HG03378 (cell line): ENCODE results near the gene DDI2.
"Not testable (repeated sequence)": the region's sequence is repeated elsewhere in the genome, so short reads cannot be mapped to it uniquely, and the experiment has no call there.

Experiments
- ATAC-seq: cut with Tn5 transposase; IDR thresholded peaks from one replicate; pipeline ENCODE4 v1.9.1; 2021; ENCODE audit warnings: mild to moderate bottlenecking, moderate library complexity; ENCODE audit not compliant: unreplicated experiment

The DDI2 gene

DNA sequence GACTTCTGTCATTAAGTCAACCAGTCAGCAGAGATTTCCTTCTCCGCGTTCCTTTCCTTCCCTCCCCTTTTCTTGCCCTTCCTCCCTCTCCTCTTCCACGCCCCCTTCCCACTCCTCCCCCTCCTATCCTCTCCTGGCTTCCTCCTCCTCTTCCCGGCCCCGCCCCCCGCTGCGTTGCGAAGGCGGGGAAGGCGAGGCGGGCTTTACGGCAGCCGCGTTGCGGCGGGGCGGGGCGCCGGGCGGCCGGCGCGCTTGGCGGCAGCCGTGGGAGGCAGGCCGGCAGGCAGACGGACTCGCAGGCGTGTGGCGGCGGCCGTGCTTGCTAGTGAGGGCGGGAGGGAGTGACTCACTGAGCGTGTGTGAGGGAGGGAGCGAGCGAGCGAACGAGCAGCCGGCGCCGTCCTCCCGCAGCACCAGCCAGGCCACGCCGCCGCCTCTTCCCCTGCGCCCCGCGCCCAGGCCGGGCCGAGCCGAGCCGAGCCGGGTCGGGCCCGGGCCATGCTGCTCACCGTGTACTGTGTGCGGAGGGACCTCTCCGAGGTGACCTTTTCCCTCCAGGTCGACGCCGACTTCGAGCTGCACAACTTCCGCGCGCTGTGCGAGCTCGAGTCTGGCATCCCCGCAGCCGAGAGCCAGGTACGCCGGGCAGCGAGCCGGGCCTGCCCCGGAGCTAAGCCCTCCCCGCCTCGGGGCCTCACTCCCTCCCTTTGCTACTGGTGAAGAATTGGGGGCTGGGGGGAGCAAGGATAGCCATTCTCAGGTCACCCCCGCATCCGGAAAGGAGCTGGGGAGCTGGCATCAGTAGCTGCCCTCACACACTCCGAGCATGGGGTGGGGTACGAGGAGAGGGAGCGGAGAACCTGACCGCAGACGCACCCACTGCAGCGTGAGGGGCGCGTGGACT, at the start of gene DDI2:
DDI2 (plus strand) TSS at position 286 of the 904 bp plus-strand sequence; CDS start at position 499, 213 bp downstream.
- ATAC-seq, result peak; percentile 50

DNA sequence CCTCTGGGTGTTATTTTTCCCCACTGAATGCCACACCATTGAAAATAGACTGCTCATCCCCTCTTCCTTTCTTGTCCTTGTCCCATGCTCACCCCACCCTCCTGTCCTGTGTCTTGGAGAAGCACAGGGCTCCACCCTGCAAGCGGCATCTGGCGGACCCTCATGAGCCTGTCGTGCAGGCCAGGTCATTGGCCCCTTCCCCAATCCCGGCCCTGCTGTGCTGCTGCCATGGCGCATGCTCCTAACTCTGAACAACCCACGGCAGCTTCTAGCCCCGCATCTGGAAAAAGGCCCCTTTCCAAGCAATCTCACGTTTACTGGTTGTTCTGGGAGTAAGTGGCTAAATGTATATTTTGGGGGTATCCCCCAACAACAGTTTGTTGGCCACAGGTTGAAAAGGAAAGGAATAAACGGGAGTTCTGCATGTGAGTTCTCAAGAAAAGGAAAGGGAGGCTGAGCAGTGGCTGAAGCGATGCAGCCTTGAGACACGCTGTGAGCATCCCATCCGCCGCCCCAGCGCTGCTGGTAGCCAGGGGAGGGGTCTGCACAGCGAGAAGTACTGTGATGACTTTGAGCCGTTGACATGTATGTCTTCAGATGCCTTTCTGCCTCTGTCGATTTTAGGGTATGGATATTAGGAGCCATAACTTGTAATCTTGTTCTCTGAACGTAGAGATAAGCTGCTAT, 48.7 kb upstream of the DDI2 start:
- no peak for ATAC-seq

DNA sequence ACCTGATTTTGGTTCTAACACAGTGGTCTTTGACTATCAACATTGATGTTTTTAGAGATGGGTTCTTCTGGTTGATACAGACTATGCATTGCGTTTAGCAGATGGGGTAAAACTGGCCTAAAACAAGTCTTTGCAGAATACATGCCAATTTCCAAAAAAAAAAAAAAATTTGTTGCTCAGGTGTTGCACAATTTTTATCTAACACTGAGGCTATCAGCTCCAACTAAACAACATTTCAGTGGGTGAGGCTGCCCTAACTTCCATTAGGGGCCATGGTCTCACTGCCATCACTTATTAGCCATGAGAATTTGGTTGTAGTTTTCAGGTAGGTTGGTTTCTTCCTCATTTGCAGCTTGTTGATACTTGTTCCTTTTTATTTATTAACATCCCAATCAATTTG, 46.4 kb upstream of the DDI2 start:
- no peak for ATAC-seq

DNA sequence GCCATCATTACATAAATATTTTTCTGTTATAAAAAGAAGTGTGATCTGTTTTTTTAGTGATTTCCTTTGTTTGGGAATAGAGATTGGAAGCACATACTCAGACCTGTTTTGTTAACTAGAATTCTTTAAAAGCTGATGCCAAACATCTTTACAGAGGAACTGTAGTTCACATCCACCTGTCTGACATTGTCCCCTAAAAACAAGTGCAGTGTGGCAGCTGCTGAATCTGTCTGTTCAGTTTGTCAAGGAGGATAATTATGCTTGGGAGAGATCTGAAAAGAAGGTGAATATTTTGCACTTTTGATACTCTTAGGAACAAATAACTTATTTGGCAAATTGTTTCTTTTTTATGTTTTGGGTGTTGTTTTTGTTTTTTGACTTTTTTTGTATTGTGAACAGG, 46.0 kb upstream of the DDI2 start:
- no peak for ATAC-seq

DNA sequence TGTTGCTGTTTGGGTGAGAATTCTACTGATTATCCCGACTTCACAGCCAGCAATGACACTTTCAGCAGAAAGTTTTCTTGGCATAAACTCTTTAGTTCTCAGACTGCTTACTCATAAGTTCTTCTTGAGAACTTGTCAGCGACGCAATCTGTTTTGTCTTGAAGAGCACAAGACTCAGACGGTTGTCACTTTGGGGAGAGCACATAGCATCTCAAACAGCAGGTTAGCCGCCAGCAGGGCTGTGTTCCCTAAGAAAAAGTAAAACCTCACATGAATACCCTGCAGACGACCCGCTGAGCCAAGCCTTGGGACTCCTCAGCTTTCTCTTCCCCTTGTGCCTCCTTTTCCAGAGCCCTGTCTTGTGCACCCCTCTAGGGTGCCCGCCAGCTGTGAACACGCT, 43.8 kb upstream of the DDI2 start:
- ATAC-seq, result no peak

DNA sequence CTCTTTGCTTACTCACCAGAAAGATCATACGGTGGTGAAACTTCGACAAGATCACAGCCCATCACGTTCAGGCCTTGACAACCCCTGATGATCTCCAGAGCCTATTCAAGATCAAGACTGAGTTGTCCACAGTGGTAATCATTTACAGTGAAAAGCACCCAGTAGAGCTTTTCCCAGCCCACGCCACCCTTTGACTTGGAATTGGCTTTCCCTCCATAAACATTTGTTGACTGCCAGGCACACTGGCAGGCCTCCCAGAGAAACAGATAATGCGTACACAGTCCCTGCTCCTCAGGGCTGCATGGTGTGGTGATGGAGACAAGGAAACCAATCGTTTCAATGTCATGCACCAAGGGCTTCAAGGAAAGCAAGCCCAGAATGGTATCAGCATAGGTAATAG, 42.5 kb upstream of the DDI2 start:
- ATAC-seq, result no peak

DNA sequence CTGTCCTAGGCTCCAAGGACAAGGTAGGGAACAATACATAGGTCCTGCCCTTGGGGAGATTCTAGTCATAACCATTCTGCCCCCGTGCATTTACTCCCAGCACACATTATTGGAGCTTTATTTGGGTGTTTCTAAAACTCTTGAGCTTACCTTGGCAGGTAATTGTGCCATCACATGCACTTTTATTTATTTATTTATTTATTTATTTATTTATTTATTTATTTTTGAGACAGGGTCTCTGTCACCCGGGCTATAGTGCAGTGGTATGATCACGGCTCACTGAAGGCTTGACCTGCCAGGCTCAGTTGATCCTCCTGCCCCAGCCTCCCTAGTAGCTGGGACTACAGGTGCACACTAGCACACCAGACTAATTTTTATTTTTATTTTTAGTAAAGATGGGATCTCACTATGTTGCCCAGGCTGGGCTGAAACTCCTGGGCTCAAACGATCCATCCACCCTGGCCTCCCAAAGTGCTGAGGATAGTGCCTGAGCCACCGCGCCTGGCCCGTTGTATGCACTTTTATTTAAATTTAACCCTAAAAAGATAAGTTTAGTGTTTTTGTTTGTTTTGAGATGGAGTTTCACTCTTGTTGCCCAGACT, 41.6 kb upstream of the DDI2 start:
- ATAC-seq, result no peak

DNA sequence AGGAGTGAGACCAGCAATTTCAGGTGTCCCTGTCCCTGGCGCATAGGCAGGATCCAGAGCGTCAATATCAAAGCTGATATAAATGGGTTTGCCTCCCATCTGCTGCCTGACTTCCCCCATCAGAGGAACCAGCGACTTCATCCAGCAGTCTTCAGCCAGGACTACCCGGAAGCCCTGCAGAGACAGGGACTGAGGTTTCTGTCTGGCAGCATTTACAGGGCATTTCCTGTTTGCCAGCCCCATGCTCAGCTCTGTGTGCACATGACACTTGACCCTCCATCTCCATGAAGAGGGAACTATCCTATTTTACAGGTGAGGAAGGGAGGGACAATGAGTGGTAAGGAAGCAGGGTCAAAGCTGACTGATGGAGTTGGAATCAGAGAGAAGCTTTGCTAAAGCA, 39.6 kb upstream of the DDI2 start:
- ATAC-seq, result no peak

DNA sequence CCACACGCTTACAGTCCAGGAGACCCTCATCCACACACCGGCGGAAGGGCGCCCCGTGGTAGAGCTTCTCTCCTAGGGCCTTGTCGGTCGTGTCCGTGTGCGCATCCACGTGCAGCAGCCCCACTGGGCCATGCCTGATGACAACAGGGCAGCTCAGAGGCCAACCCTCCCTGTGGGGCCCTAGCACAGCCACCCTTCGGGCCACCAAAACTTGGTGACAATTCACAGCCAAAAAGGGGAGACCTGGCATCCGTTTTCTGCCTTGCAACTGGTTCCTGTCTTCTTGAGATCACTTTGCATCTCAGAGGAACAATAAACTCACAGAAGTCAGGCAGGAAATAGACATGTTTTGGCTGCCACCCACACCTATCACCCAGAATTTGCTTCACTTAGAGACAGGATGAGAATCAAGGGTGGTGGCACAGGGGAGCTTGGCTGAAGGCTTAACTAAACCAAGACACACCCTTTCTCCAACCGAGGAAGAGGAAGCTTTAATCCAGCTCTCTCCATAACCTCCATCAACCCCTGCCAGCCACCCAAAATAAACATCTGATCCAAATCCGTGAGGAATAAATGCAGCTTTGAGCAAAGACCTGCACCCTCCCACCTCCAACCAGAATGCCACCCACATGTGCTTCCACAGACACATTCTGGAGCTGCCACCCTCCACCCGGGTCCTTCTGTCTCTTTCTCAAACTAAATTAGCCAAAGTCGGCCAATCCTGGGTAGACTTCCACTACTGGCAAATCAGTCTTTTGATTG, 38.2 kb upstream of the DDI2 start:
- ATAC-seq, result no peak

DNA sequence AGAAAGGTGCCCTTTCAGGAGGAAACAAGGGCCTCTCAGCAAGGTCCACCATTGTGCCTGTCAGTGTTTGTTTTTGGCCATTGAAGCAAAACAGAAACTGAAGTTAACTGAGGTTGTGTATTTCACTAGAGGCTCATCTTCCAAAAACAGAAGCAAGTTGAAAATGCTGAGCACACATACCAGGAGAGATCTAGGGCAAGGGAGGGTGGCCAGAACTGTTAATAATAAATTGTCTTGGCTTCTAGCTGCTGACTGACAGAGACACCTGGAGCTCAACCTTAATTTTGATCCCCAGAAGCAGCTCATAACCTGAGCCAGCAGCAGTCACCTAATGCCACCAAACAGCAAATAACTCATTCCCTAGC, 37.6 kb upstream of the DDI2 start:
- ATAC-seq, result no peak

DNA sequence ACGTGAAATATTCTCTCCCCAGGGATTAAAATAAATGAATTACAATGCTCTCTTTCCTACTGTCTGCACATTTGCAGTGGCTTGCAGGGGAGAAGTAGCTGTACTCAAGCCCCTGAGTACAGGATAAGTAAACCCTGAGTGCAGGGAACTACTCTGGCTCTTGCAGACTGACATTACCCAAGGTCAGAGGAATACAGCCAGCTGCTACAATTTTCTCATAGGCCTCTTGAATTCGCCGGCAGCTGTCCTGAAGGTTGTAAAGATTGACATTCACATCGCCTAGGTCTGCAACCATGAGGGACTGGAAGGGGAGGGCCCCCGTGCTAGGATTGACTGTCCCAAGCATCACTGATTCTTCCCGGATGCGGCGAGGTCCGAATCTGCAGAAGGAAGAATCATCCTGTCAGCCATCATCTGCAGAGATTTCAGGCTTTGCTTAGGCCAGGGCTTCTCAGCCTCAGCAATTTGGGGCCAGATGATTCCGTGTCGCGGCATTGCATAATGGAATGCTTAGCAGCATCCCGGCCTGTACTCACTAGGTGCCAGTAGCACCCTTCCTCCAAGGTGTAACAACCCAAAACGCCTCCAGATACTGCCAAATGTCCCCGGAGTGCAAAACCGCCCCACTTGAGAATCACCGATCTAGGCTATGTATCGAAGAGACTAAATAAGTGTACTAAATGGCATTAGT, 34.1 kb upstream of the DDI2 start:
- ATAC-seq, result no peak

DNA sequence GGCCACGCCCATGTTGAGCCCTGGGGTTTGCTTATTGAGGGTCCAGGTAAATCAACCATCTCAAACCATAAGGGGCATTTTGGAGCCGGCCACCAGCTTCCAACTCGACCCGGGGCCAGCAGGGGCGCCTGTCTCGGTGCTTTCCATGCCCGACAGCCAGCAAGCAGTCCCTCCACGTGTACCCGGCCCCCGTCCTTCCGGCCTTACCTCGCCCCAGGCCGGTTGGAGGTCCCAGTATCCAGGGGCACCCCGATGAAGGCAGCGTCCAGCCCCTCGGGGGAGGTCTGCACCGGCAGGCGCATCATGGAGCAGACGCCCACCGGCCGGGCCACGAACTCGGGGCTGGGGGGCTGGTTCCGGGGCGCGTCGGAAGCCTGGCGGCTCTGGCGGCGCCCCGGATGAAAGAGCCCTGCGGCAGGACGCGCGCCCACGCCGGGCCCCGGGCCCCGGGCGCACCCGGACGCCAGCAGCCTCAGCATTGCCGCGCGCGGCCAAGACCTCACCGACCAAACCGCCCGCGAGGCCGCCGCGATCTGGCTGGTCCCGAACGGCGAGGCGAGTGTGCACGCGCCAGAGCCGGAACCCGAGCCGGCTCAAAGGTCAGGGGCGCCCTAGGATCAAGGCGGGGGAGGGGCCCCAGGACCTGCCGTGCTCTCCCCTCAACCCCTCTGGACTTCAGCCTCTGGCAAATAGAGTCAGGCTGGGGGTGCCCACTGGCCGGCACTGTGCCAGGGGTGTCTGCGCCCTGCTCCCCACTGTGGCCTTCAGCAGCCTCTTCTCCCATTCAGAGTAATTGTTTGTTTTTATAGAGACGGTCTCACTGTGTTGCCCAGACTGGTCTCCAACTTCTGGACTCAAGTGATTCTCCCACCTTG, 32.5 kb upstream of the DDI2 start, which contains the start of gene AGMAT:
AGMAT (minus strand) TSS at position 563 of the 875 bp plus-strand sequence; CDS start at position 479, 84 bp downstream.
- ATAC-seq, result no peak

DNA sequence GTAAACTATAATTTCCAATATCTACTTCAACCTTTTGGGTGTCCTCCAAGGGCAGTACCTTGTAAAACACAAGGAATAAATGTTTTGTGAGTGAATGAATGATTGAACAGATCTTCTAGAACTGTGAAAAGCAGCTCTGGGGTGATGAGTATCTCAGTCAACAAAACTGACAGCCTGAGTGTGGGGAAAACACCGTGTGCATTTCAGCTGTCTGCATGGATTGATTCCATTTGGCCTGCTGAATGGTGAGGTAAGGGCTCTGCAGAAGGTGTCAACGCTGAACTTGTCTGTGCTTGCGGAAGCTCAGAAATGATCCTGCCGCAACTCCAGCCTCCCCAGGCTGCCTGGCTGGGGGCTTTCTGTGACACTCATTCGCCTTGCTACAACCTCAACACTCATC, 25.0 kb upstream of the DDI2 start:
- no peak for ATAC-seq

DNA sequence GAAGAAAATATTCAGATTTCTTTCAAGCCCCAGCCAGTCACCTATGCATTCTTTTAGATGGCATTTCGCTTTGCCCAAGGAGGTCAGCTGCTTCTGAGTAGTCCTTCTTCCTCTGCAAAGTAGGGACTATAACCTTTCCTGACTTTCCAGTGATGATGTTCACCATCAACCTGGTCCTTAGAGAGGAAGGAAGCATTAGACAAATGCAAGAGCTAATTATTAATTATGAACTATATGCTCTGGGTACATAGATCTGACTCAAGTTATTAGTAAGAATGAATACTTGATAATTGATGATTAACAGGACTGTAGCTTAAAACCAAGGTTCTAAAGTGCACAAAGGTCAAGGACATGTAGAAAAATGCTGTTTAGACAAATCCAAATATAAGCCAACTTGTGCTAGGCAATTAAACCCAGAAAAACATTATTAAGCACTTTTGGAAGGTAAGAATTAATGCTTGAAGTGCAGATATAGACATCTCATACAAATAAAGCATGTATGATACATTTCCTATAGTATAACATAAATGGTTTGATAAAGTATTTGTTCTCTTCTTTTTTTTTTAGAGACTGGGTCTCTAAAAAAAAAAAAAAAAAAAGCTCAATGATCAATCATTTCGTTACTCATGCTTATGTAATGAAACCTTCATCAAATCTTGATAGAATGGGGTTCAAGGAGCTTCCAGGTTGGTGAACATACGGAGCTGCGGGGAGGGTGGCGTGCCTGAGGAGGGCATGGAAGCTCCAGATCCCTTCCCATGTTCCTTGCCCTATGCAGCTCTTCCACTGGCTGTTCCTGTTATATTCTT, 21.2 kb upstream of the DDI2 start:
- no peak for ATAC-seq

DNA sequence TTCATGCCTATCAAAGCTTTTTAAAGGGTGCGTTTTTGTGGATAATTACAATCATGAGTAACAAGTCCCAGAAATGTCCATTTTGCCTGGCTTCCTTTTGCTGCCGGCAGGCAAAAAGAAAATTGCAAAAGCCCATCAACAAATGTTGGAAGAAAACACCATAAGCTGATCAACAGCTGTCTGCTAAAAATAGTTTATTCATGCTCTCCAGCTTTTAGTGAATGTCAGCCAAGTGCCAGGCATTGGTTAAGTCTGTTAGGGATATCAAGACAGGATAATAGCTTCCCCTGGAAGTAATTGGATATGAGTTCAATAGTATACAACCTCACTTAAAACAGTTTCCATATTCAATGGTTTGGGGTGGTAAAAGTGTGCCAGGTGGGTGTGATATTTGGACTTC, 18.8 kb upstream of the DDI2 start:
- ATAC-seq, result no peak

DNA sequence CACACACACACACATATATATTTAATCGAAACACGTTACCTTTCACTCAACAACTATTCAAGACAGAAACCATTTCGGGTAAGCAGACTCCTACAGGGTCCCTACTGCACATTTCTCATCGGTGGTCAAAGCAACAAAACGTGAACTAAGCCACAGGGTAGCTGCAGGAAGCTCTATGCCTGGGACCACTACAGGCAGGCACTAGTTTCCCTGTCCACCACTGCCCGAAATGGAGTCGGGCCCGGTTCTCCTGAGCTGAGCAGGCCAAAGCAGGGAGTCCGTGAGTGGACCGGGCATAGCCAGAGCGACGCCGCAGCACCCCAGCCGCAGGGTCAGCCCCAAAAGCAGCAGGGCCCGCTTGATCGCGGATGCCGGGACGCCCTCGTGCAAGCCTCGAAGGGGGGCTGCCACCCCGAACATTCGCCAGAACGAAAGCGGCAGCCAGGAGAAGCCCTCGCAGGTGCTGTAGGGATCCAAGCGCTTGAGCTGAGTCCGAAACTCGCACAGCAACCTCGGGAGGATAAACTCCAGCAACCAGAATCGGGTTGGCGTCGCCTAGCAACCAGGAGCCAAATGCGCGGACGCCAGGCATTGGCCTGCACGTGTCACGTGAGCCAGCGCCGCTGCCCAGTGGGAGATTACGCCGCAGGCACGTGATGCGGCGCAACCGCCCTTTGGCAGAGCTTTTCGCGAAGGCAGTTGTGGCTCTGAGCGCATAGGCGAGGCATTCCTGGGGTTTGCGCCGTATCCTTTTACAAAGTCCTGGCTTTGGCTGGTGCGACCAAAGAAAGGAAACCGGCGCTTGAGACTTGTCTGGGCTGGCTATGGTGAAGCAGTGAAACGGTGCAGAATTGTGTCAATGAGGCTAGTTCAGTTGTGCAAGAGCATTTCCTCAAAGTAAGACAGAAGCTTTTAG, 13.9 kb upstream of the DDI2 start:
- ATAC-seq, result peak; percentile 88

DNA sequence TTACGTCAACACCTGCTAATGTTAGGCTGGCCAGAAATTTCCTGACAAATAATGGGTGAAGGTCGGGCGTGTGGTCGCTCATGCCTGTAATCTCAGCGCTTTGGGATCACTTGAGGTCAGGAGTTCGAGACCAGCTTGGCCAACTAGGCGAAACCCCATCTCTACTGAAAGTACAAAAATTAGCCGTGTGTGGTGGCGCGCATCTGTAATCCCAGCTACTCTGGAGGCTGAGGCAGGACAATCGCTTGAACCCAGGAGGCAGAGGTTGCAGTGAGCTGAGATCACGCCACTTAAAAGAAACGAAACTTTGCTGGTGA, 13.3 kb upstream of the DDI2 start:
- ATAC-seq, result not testable (repeated sequence)

DNA sequence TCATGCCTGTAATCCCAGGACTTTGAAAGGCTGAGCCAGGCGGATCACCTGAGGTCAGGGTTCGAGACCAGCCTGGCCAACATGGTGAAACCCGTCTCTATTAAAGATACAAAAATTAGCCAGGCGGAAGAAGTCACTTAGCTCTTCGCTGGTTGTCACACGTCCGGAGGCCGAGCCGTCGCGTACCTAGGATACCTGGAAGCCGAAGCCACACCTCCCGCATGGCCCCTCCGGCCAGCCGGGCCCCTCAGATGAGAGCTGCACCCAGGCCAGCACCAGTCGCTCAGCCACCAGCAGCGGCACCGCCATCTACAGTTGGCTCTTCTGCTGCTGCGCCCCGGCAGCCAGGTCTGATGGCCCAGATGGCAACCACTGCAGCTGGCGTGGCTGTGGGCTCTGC, 12.9 kb upstream of the DDI2 start:
- not testable (repeated sequence) for ATAC-seq
